Body of pancreas (tissue), 4 donors: Measurements from ENCODE around the gene ANKRD33B. TPM values are rescaled to one million over a fixed set of nuclear protein-coding genes. Genes with fewer than 3 reads are reported as not detected.

Experiments used
- ATAC-seq: fragments of 150-250 bp; one replicate; pipeline ENCODE4 v1.9.1; 2016
- DNase-seq, 4 donors: peaks; one replicate each; pipeline ENCODE4 v3.0.0-alpha.2; 2019
- H3K27ac ChIP-seq, 4 donors: fragments of 200-600 bp; sonication (generic); 1 replicate in 3 of 4; 2 replicates in 1 of 4; pipeline versions ENCODE4 v1.5.1 to v1.6.1; 2016 to 2019; ENCODE audit warnings: mild to moderate bottlenecking in 1 of 4, mixed read lengths in 1 of 4, moderate library complexity in 1 of 4
- H3K27me3 ChIP-seq, 2 donors: fragments of 200-600 bp; sonication (generic); one replicate each; pipeline ENCODE4 v1.6.0; 2016; ENCODE audit warnings: mild to moderate bottlenecking in 1 of 2
- H3K36me3 ChIP-seq, 2 donors: fragments of 200-600 bp; sonication (generic); replicated peaks in 1 of 2; 2 replicates each; pipeline ENCODE4 v1.5.1; 2016; ENCODE audit warnings: low read depth in 2 of 2; ENCODE audit not compliant: insufficient read depth in 1 of 2
- H3K4me1 ChIP-seq: fragments of 200-600 bp; sonication (generic); one replicate; pipeline ENCODE4 v1.6.0; 2016
- H3K4me3 ChIP-seq, 2 donors: fragments of 200-600 bp; sonication (generic); 1 replicate in 1 of 2; 2 replicates in 1 of 2; pipeline ENCODE4 v1.5.1; 2016 to 2019
- H3K9me3 ChIP-seq, 3 donors: fragments of 200-600 bp; sonication (generic); 1 replicate in 2 of 3; 2 replicates in 1 of 3; pipeline ENCODE4 v1.5.1; 2016
- CTCF ChIP-seq, 7 experiments: fragments of 450-650 bp in 4 of 7; fragments of 200-600 bp in 3 of 7; sonication (generic) in 3 of 7; IDR thresholded peaks; one replicate each; pipeline ENCODE4 v1.5.1; 2016 to 2019; ENCODE audit warnings: antibody characterized with exemption in 7 of 7
- POLR2A ChIP-seq, 3 donors: fragments of 450-650 bp; IDR thresholded peaks; one replicate each; pipeline ENCODE4 v1.6.1; 2016; ENCODE audit warnings: antibody characterized with exemption in 3 of 3, mild to moderate bottlenecking in 2 of 3
- WGBS, 2 donors: methylation state at CpG; one replicate each; pipeline ENCODE4 v1.1.5; 2017; 5-methylcytosine and 5-hydroxymethylcytosine counted together
- intact Hi-C: fragments of 100-400 bp; cut with DNase I; formaldehyde crosslinking; loops from one replicate; pipeline ENCODE4 v1.15.1; 2023
- total RNA-seq, 2 donors: library from RNA; depleted of rRNA; stranded (reverse); fragments of >200 nt; gene quantifications; one replicate each; pipeline ENCODE4 v1.1.0, GENCODE V29; 2016

ANKRD33B gene
- total RNA-seq, 2 donors from 2014 or later: 2.3 to 3.9 TPM

DNA sequence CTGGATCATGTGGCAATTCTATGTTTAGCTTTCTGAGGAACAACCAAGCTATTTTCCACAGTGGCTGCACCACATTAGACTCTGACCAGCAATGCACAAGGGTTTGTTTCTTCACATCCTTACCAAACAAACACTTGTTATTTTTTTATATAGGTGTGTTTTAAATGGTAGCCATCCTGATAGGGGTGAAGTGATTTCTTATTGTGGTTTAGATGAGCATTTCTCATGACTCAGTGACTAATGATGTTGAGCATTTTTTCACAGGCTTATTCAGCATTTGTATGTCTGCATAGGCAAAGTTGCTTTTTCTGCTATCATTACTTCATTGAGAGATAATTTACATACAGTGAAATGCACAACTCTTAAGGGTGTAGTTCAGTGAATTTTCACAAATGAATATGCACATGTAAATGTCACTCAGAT, 36.0 kb downstream of the ANKRD33B start:
- intact Hi-C loops: no loop called here
- TF ChIP-seq POLR2A (IDR thresholded peaks at IDR 0.05): no peak
- TF ChIP-seq CTCF (IDR thresholded peaks at IDR 0.05): no peak
- ATAC-seq (no peak), DNase-seq (no peak)
- Histone ChIP-seq H3K4me3 (no peak overlapping the region), H3K4me1 (peaks cover 14% of the 10 kb centered on the region), H3K36me3 (no peaks in the 10 kb centered on the region), H3K27ac (no peak overlapping the region), H3K27me3 (no peaks in the 10 kb centered on the region), H3K9me3 (no peaks in the 10 kb centered on the region)

GRCh38 chr5:10600626-10601245, 36.9 kb downstream of the ANKRD33B start:
- ATAC-seq (no peak), DNase-seq (no peak)
- 69 to 78% methylated on average over 5 of the region's 5 CpGs for WGBS, 2 donors
- H3K36me3 ChIP-seq: no peaks in the 10 kb centered on the region
- no peak for TF ChIP-seq POLR2A (IDR thresholded peaks at IDR 0.05)
- TF ChIP-seq CTCF (IDR thresholded peaks at IDR 0.05): no peak
- peaks cover 14% of the 10 kb centered on the region for H3K4me1 ChIP-seq
- no peak overlapping the region for H3K4me3 ChIP-seq
- H3K27me3 ChIP-seq: no peaks in the 10 kb centered on the region
- no peaks in the 10 kb centered on the region for H3K9me3 ChIP-seq
- peak overlapping the region in 2 of 4 donors; percentile 56 to 63 for H3K27ac ChIP-seq
- intact Hi-C loops: no loop called here

DNA sequence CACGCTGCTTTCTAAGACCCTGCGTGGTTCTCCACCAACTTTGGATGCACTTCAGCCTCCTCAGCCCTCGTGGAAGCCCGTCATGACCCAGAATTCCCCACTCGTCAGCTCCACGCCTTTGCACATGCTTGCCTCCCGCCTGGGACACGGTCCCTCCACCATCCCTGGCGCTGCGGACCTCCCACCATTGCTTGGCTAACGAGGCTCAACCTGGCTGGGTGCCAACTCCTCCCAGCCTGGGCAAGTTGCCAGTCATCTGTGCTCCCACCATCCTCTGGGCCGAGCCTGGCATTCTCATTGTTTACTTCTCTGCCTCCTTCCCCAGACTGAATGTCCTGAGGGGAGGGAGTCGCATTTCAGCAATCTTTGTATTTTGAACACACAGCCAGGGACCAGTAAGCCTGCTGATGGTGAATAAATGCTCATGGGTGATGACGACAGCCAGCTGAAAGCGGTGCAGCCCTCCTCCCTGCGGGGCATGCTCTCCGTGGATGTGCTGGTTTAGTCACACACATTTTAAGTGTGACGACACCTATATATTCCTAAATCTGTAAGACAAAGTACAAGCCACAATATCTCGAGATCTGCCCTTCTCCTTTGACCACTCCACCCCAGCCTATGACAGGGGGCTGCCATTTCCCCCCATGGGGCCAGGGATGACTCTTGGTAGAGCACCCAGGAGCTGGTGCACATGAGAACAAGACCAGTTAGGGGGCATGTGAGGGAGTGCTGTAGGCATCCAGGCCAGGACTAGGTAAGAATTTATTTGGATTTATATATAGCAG, 37.6 kb downstream of the ANKRD33B start:
- TF ChIP-seq POLR2A (IDR thresholded peaks at IDR 0.05) (no peak), CTCF (IDR thresholded peaks at IDR 0.05) (no peak)
- WGBS, 2 donors: 34 to 46% methylated on average over 10 to 19 of the region's 19 CpGs
- no peak overlapping the region for H3K4me3 ChIP-seq

DNA sequence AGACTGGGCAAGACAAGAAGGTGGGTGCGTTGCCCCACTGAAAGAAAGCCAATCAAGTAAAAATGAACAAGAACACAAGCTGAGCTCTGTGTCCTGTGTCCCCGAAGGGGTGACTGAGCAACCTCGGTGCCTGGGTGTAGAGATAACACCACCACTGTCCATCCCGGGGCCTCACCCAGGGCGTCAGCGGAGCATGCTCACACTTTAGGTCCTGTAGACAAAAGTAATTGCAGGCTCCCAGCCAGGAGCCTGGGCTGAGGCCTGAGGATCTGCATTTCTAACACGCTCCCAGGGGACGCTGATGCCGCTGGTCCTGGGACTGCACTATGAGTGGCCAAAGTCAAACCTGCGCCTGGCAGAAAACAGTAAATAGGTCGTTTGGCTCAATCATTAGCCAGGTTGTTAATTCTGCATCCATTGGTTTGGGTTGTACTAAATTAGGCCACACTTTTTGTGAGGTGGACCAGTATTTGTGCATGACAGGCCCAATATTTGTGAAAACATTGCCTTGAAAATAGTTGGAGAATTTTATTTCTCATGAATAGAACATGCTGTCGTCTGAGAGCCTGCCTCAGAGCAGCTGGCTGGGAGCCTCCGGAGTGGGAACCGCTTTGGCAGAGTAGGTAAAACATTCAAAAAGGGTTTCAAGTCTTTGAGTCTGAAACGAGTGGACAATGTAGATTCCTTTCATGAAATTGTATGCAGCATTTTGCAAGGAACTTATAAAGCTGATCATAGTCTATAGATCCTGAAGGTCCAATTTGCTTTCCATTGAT, 38.3 kb downstream of the ANKRD33B start:
- H3K9me3 ChIP-seq: no peaks in the 10 kb centered on the region
- H3K4me3 ChIP-seq: no peak overlapping the region
- intact Hi-C loops: no loop called here
- TF ChIP-seq POLR2A (IDR thresholded peaks at IDR 0.05) (no peak), CTCF (IDR thresholded peaks at IDR 0.05) (no peak)
- peaks cover 14% of the 10 kb centered on the region for H3K4me1 ChIP-seq
- ATAC-seq: peak; percentile 36
- no peaks in the 10 kb centered on the region for H3K36me3 ChIP-seq
- H3K27ac ChIP-seq: peak overlapping the region in 3 of 4 donors; percentile 52 to 63 (median 56)
- 33 to 45% methylated on average over 15 of the region's 15 CpGs for WGBS, 2 donors
- H3K27me3 ChIP-seq: no peaks in the 10 kb centered on the region
- DNase-seq: peak; percentile 14 to 25 (median 19)

More for the DNA sequence above, 37.6 kb downstream of the ANKRD33B start:
- ATAC-seq (peak; percentile 70), DNase-seq (peak; percentile 60 to 70 (median 64))
- intact Hi-C loops: no loop called here
- H3K36me3 ChIP-seq: no peaks in the 10 kb centered on the region
- H3K4me1 ChIP-seq: peaks cover 14% of the 10 kb centered on the region
- no peaks in the 10 kb centered on the region for H3K9me3 ChIP-seq
- no peaks in the 10 kb centered on the region for H3K27me3 ChIP-seq
- peak overlapping the region in 3 of 4 donors; percentile 52 to 63 (median 56) for H3K27ac ChIP-seq
